Activated T-cell treated with anti-CD3 and anti-CD28 coated beads, Interleukin-2, amount 50 U/mL, for 72 hours (primary cell): ENCODE measurements around the gene RETN. TPM values are rescaled to one million over a fixed set of nuclear protein-coding genes. Genes with fewer than 3 reads are reported as not detected.
A peak's percentile ranks its signal among the peaks of the same experiment; 100 is the strongest.

Experiments
- ATAC-seq, 2 donors: fragments of 150-1000 bp; cut with Tn5 transposase; replicated peaks in 1 of 2; 2 replicates each; pipeline ENCODE4 v1.10.0; 2021; ENCODE audit warnings: moderate library complexity in 2 of 2, mild to moderate bottlenecking in 1 of 2
- DNase-seq, 2 donors: peaks; one replicate each; pipeline ENCODE4 v3.0.0; 2021 to 2022; ENCODE audit warnings: mixed read lengths in 1 of 2
- H3K27ac Mint-ChIP-seq: one replicate; pipeline ENCODE4 v1.8.0; 2022; ENCODE audit warnings: mild to moderate bottlenecking, moderate library complexity, mixed read lengths
- H3K27me3 Mint-ChIP-seq: one replicate; pipeline ENCODE4 v1.8.0; 2022; ENCODE audit warnings: low read depth, mixed read lengths
- H3K36me3 Mint-ChIP-seq, 2 donors: one replicate each; pipeline ENCODE4 v1.8.0; 2022; ENCODE audit warnings: mixed read lengths in 2 of 2, mild to moderate bottlenecking in 1 of 2; ENCODE audit not compliant: insufficient read depth in 2 of 2
- H3K4me1 Mint-ChIP-seq: one replicate; pipeline ENCODE4 v1.8.0; 2022; ENCODE audit warnings: low read depth, mixed read lengths
- H3K4me3 Mint-ChIP-seq, 2 donors: one replicate each; pipeline ENCODE4 v1.8.0; 2022; ENCODE audit warnings: mild to moderate bottlenecking in 2 of 2, mixed read lengths in 2 of 2, moderate library complexity in 2 of 2
- H3K9me3 Mint-ChIP-seq, 2 donors: one replicate each; pipeline ENCODE4 v1.8.0; 2022; ENCODE audit warnings: mixed read lengths in 2 of 2
- total RNA-seq, 2 donors: library from RNA; stranded (reverse); gene quantifications; one replicate each; pipeline ENCODE4 v1.2.3, GENCODE V29; 2022

RETN gene, protein sequence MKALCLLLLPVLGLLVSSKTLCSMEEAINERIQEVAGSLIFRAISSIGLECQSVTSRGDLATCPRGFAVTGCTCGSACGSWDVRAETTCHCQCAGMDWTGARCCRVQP
- total RNA-seq, result not detected

DNA sequence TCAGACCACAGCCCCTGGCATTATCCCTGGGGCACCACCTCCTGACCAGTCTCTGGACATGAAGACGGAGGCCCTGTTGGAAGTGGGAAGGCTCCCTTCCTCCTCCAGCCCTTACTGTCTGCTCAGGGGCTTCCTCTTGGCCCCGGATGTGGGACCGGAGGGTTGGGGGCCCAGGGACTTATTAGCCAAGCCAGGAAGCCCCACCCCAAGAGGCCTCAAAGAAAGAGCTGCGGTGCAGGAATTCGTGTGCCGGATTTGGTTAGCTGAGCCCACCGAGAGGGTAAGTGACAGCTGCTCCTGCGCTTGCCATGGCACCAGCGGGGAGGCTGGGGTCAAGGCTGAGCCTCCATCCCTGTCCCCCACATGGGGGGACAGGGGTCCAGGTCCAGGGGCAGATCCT is at the start of gene RETN:
RETN (plus strand) TSS at position 208 of the 400 bp plus-strand sequence. CDS start 278 bp downstream, outside the sequence.
- Mint-ChIP-seq H3K36me3 (peaks cover 0 to 1% of the 10 kb centered on the region in 2 donors), H3K4me1 (peaks cover 14% of the 10 kb centered on the region), H3K9me3 (no peaks in the 10 kb centered on the region), H3K27me3 (peaks cover 33% of the 10 kb centered on the region), H3K27ac (no peak within 1 kb of the TSS), H3K4me3 (peak within 1 kb of the TSS; percentile 39 to 82)
- DNase-seq, result no peak
- ATAC-seq, result no peak

DNA sequence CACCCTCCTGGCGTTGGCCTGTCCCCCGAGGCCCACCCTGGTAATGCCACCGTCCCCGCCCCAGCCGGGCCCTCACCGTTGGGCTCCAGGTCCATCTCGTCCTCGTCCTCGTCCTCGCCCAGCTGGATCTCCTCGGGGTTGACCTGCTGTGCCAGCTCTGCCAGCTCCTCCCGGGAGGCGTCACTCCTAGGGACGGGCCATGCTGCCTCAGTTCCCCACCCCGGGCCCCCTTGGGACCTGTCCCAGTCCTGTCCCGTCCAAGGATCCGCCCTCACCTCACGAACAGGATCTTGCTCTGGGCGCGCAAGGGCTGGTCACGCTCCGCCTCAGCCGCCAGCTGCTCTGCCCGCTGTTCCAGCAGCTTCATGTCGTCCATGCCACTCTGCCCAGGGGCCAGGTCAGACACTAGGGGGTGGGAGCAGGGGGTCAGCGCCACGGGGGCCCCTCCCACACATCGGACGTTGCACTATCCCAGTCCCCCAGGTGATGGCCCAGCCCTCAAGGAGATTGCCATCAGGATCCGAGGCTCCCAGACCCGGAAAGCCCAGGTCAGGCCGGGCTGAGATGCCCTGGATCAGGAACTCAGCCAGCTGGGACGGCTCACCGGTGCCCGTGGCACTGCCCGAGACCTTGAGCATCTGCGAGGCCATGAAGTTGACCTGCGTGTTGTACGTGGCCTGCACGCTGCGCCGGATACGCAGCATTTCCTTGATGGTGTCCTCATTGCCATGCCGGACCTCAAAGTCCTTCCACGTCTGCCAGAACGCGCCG is 49.0 kb upstream of the RETN start:
- no peak for DNase-seq
- Mint-ChIP-seq H3K27ac (no peak overlapping the region), H3K4me1 (no peaks in the 10 kb centered on the region), H3K27me3 (no peaks in the 10 kb centered on the region), H3K4me3 (no peak overlapping the region), H3K36me3 (peaks cover 2 to 4% of the 10 kb centered on the region in 2 donors), H3K9me3 (no peaks in the 10 kb centered on the region)
- no peak for ATAC-seq

GRCh38 chr19:7620442-7621412 is 48.1 kb upstream of the RETN start:
- peaks cover 2 to 4% of the 10 kb centered on the region in 2 donors for H3K36me3 Mint-ChIP-seq
- no peak for ATAC-seq
- no peaks in the 10 kb centered on the region for H3K27me3 Mint-ChIP-seq
- H3K9me3 Mint-ChIP-seq, result no peaks in the 10 kb centered on the region
- H3K4me1 Mint-ChIP-seq, result no peaks in the 10 kb centered on the region
- H3K27ac Mint-ChIP-seq, result no peak overlapping the region
- H3K4me3 Mint-ChIP-seq, result no peak overlapping the region
- no peak for DNase-seq

- Mint-ChIP-seq H3K9me3 (no peaks in the 10 kb centered on the region), H3K27me3 (no peaks in the 10 kb centered on the region), H3K36me3 (peaks cover 2 to 4% of the 10 kb centered on the region in 2 donors), H3K4me1 (peaks cover 11% of the 10 kb centered on the region), H3K4me3 (no peak overlapping the region), H3K27ac (no peak overlapping the region)
- peak in 1 of 2 donors; percentile 26 for DNase-seq
- ATAC-seq, result peak; percentile 12 to 26
Measured at GRCh38 chr19:7622933-7623685, 45.7 kb upstream of the RETN start.

DNA sequence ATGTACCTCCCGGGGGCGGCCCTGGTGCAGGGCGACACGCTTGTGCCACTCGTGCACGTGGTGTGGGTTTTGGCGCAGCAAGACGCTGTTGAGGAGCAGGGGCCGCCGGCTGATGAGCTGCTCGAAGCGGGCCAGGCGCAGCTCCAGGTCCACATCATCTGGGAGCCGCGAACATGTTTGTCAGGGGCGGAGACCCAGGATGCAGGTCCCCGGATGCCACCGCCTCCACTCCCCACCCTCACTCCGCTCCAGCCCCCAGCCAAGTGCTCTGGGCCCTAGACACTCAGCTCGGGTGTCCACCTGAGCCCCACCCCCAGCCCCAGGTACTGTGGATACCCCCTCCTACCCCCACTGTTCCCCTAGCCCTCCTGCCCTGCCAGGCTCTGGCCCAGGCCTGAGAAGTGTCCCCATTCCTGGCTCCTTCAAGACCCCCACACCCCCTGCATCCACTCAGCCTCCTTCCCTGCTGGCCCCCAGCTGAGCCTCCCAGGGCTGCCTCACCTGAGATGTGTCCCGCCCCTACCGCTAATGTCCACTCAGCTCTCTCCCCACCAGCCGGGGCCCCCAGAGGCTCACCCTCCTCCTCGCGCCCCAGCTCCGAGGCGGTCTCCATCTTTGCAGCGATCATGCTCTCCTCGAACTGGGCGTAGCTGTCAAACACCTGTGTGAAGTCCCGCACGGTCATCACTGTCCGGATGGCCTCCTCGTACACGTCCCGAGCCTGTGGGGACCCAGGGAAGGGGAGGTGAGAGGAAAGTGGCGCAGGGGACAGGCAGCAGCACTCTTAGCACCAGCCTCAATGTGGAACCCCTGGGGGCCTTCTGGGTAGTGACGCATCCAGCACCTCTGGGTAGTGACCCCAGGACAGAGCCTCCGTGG is 44.9 kb upstream of the RETN start:
- ATAC-seq, result no peak
- Mint-ChIP-seq H3K27ac (no peak overlapping the region), H3K4me1 (peaks cover 20% of the 10 kb centered on the region), H3K4me3 (no peak overlapping the region), H3K27me3 (no peaks in the 10 kb centered on the region), H3K36me3 (peaks cover 0 to 2% of the 10 kb centered on the region in 2 donors), H3K9me3 (no peaks in the 10 kb centered on the region)
- DNase-seq, result no peak

DNA sequence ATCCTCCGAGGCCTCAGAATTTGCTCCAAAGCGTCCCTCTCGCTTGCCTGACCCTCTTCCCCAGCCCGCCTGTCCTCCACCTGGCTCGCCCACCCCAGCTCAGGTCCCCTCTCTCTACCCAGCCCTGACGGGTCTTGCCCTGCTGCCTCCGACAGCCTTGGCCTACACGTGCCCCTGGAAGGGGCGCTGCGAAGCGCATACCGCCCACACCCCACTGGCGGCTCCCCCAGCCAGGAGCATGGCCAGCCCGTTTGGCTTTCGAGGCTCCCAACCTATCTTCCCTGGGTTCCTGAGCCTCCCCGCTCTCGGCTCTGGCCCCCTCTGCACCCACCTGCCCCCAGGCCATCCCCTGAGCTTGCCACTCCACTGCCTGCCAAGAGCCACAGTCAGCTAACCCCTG is 44.0 kb upstream of the RETN start:
- H3K27ac Mint-ChIP-seq, result no peak overlapping the region
- no peak for DNase-seq
- no peaks in the 10 kb centered on the region for H3K27me3 Mint-ChIP-seq
- peaks cover 28% of the 10 kb centered on the region for H3K4me1 Mint-ChIP-seq
- no peak for ATAC-seq
- no peaks in the 10 kb centered on the region for H3K9me3 Mint-ChIP-seq
- H3K36me3 Mint-ChIP-seq, result peaks cover 6% of the 10 kb centered on the region in 2 donors
- H3K4me3 Mint-ChIP-seq, result no peak overlapping the region

- Mint-ChIP-seq H3K36me3 (peaks cover 6% of the 10 kb centered on the region in 2 donors), H3K4me3 (no peak overlapping the region)
- no peak for ATAC-seq
Measured at GRCh38 chr19:7625763-7626372, 43.0 kb upstream of the RETN start.

DNA sequence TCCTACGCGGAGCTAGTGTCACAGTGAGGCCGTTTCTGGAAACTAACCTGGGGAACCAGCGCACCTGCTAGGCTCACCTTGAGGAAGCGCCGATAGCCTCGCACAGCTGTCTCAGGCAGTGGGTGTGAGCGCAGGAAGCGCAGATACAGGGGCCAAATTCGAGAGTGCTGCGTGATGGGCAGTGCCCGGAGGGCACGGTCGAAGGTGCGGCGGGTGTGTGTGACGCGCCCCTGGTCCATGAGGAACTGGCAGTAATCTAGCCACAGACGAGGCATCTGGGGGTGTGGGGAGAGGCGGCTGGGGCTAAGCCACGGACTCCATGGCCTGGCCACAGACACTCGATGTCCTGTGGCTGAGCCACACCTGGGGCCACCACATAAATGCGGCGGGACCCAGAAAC is 41.7 kb upstream of the RETN start:
- peaks cover 45% of the 10 kb centered on the region for H3K4me1 Mint-ChIP-seq
- no peaks in the 10 kb centered on the region for H3K27me3 Mint-ChIP-seq
- H3K36me3 Mint-ChIP-seq, result peaks cover 6% of the 10 kb centered on the region in 2 donors
- no peak overlapping the region for H3K27ac Mint-ChIP-seq
- no peak for ATAC-seq
- DNase-seq, result no peak
- no peak overlapping the region for H3K4me3 Mint-ChIP-seq
- H3K9me3 Mint-ChIP-seq, result no peaks in the 10 kb centered on the region

More at GRCh38 chr19:7625763-7626372, 43.0 kb upstream of the RETN start:
- Mint-ChIP-seq H3K9me3 (no peaks in the 10 kb centered on the region), H3K4me1 (peaks cover 39% of the 10 kb centered on the region), H3K27me3 (no peaks in the 10 kb centered on the region), H3K27ac (no peak overlapping the region)
- no peak for DNase-seq

DNA sequence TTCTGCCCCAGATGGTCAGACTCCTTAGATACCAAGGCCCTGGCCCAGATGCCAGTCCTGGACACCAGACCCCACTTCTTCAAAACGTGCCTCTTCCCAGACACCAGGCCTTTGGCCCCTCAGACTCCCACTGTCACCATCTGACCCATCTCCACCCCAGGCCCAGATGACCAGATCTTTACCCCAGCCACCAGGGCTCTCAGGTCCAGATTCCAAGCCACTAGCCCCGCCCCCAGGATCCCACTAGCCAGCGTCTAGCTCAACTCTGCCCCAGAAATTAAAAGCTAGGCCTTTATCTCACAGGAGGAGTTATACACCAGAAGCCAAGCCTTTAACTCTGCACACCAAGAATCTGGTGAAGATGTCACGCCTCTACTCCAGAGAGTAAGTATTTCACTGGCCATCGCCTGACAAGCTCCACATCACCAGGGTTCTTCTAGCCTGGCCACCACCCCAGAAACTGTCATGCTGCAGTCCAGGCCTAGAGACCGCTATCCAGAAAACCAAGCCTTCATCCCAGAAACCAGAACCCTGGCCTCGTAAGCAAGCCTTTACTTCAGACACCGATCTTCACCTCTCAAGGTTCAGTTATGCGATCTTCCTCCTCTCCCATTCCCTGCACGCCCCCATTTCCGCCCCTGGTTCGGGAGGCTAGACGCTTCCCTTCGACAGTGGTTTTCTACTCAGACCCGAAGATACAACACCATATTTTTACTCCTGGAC is 40.1 kb upstream of the RETN start:
- H3K4me1 Mint-ChIP-seq, result peaks cover 45% of the 10 kb centered on the region
- H3K36me3 Mint-ChIP-seq, result peaks cover 4 to 6% of the 10 kb centered on the region in 2 donors
- ATAC-seq (no peak), DNase-seq (no peak)
- peak overlapping the region; percentile 97 to 98 for H3K4me3 Mint-ChIP-seq
- peak overlapping the region; percentile 99 for H3K27ac Mint-ChIP-seq
- H3K9me3 Mint-ChIP-seq, result no peaks in the 10 kb centered on the region
- no peaks in the 10 kb centered on the region for H3K27me3 Mint-ChIP-seq

GRCh38 chr19:7629347-7630054 is 39.3 kb upstream of the RETN start, which contains the start of the genes PET100 and XAB2:
Gene PET100 (plus strand): TSS chr19:7629793. CDS start chr19:7629834, 41 bp downstream.
Gene XAB2 (minus strand): TSS chr19:7629545. CDS start chr19:7629527, 18 bp downstream.
- Mint-ChIP-seq H3K4me3 (peak within 1 kb of the TSS; percentile 97 to 98), H3K27ac (peak within 1 kb of the TSS; percentile 99), H3K36me3 (peaks cover 4 to 6% of the 10 kb centered on the region in 2 donors), H3K4me1 (peaks cover 45% of the 10 kb centered on the region), H3K9me3 (no peaks in the 10 kb centered on the region), H3K27me3 (no peaks in the 10 kb centered on the region)
- ATAC-seq (peak; percentile 99 to 100), DNase-seq (peak; percentile 95 to 96)
